Esophagus squamous epithelium (tissue), 5 donors: ENCODE results near the gene CLCNKB. TPM values are rescaled to one million over a fixed set of nuclear protein-coding genes. Genes with fewer than 3 reads are reported as not detected.
A peak's percentile ranks its signal among the peaks of the same experiment; 100 is the strongest.
"Not testable (repeated sequence)": the region's sequence is repeated elsewhere in the genome, so short reads cannot be mapped to it uniquely, and the experiment has no call there.

Source experiments
- DNase-seq: peaks from one replicate; lab custom pipeline; 2025; lab: John Stamatoyannopoulos, UW
- H3K27ac ChIP-seq, 4 donors: fragments of 200-600 bp; sonication (generic); one replicate each; pipeline ENCODE4 v1.5.1; 2016 to 2019; ENCODE audit warnings: mild to moderate bottlenecking in 1 of 4
- H3K27me3 ChIP-seq, 4 donors: fragments of 200-600 bp; sonication (generic); 1 replicate in 3 of 4; 2 replicates in 1 of 4; pipeline versions ENCODE4 v1.5.1 to v1.6.0; 2017 to 2021; ENCODE audit warnings: antibody characterized with exemption in 1 of 4
- H3K36me3 ChIP-seq, 3 donors: fragments of 200-600 bp; sonication (generic); one replicate each; pipeline ENCODE4 v1.5.1; 2016 to 2019
- H3K4me1 ChIP-seq, 3 donors: fragments of 200-600 bp; sonication (generic); one replicate each; pipeline ENCODE4 v1.5.1; 2017 to 2019
- H3K4me3 ChIP-seq, 4 donors: fragments of 200-600 bp; sonication (generic); 1 replicate in 3 of 4; 2 replicates in 1 of 4; pipeline ENCODE4 v1.5.1; 2016 to 2019; ENCODE audit warnings: mild to moderate bottlenecking in 2 of 4, moderate library complexity in 1 of 4
- H3K9me3 ChIP-seq, 3 donors: fragments of 200-600 bp; sonication (generic); one replicate each; pipeline ENCODE4 v1.5.1; 2016 to 2019
- POLR2A ChIP-seq, 4 donors: fragments of 450-650 bp; IDR thresholded peaks; one replicate each; pipeline ENCODE4 v1.6.1; 2017; ENCODE audit warnings: antibody characterized with exemption in 4 of 4, mild to moderate bottlenecking in 4 of 4, moderate library complexity in 3 of 4
- WGBS, 2 donors: methylation state at CpG; one replicate each; pipeline ENCODE4 v1.1.5; 2018; 5-methylcytosine and 5-hydroxymethylcytosine counted together
- intact Hi-C: fragments of 100-400 bp; cut with DNase I; formaldehyde crosslinking; loops from one replicate; pipeline ENCODE4 v1.15.0; 2022
- total RNA-seq, 4 donors: library from RNA; depleted of rRNA; stranded (reverse); fragments of >200 nt; gene quantifications; one replicate each; pipeline ENCODE4 v1.1.0, GENCODE V29; 2016
- TF ChIP-seq, protein P1 (sequence below), 6 experiments: fragments of 450-650 bp in 4 of 6; fragments of 200-600 bp in 2 of 6; sonication (generic) in 2 of 6; IDR thresholded peaks; one replicate each; pipeline ENCODE4 v1.5.1; 2016 to 2019; ENCODE audit warnings: antibody characterized with exemption in 6 of 6, mild to moderate bottlenecking in 4 of 6, moderate library complexity in 4 of 6
- donor health status: DM: yes; HTN: yes; CAD: no.

The CLCNKB gene
- total RNA-seq, 4 donors from 2014 or later, result not detected

DNA sequence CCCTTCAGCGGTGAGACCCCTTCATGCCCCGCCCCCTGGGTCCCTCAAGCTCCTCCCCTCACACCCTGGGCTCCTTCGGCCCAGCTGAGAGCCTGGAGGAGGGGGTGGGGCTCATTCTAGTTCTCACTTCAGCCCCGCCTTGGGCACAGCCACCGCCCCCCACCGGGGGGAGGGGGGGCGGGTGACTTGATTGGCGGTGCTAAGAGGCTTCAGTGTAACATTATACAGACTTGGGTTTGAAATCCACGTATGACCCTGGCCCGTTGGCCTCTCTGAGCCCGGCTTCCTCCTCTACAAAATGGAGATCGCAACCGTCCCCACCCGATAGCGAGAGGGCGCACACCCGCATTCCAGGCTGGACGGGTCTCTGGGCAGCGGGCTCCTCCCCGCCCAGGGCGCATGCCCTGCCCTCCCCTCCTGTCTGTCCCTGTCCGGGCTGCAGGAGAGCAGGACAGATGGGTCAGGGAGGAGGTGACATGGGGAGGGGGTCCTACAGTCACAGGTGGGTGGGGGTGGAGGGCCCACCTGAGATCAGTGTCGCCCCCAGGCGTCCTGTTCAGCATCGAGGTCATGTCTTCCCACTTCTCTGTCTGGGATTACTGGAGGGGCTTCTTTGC is 5.1 kb downstream of the CLCNKB start:
- H3K9me3 ChIP-seq, result no peaks in the 10 kb centered on the region
- WGBS, 2 donors, result 9 to 26% methylated on average over 3 to 8 of the region's 25 CpGs
- no peaks in the 10 kb centered on the region for H3K36me3 ChIP-seq
- H3K4me3 ChIP-seq, result peak overlapping the region; percentile 11 to 65 (median 46)
- DNase-seq, result no peak
- H3K27me3 ChIP-seq, result peaks cover 0 to 8% (median 0%) of the 10 kb centered on the region in 4 donors
- peak overlapping the region in 1 of 4 donors; percentile 31 for H3K27ac ChIP-seq
- TF ChIP-seq, protein P1, sequence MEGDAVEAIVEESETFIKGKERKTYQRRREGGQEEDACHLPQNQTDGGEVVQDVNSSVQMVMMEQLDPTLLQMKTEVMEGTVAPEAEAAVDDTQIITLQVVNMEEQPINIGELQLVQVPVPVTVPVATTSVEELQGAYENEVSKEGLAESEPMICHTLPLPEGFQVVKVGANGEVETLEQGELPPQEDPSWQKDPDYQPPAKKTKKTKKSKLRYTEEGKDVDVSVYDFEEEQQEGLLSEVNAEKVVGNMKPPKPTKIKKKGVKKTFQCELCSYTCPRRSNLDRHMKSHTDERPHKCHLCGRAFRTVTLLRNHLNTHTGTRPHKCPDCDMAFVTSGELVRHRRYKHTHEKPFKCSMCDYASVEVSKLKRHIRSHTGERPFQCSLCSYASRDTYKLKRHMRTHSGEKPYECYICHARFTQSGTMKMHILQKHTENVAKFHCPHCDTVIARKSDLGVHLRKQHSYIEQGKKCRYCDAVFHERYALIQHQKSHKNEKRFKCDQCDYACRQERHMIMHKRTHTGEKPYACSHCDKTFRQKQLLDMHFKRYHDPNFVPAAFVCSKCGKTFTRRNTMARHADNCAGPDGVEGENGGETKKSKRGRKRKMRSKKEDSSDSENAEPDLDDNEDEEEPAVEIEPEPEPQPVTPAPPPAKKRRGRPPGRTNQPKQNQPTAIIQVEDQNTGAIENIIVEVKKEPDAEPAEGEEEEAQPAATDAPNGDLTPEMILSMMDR (IDR thresholded peaks at IDR 0.05), result no peak
- no peak for TF ChIP-seq POLR2A (IDR thresholded peaks at IDR 0.05)
- intact Hi-C loops, result no loop called here
- H3K4me1 ChIP-seq, result peaks cover 6 to 12% (median 7%) of the 10 kb centered on the region in 3 donors

DNA sequence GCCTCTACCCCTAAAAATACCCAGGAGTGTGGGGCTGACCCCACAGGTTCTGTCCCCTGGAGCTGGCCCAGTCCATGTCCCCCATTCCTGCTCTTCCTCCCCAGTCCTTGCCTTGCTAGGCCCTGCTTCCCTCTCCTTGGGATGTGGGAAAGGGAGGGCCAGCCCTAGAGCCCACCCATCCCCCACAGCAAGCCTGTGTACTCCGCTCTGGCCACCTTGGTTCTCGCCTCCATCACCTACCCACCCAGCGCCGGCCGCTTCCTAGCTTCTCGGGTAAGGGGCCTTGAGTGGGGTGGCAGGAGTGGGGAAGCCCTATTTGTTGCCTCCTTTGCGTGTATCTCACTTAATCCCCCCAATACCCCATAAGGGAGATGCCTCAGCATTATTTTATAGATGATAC is 6.7 kb downstream of the CLCNKB start:
- intact Hi-C loops, result loop anchor here (10.0 kb wide), 1 partner anchor 46 kb away; the partner anchor contains the start of gene SRARP

DNA sequence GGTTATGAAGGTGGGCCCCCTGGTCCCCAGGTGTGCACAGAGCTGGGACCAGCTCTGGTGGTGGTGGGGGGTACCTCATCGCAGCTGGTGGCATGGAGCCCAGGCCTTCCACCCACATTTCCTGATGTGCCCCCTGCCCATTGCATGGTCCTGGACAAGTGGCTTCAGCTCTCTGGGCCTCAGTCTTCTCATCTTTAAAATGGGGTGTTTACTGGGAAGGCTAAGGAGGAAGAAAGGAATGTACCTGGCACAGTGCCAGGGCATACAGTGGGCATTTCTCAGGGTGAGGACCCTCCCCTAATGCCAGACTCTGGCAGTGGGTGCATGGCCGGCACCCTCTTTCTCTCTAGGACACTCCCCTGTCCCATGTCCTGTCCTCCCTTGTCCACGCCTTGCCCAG is 7.5 kb downstream of the CLCNKB start:
- intact Hi-C loops, result loop anchor here (10.0 kb wide), 1 partner anchor 46 kb away; the partner anchor contains the start of gene SRARP
- DNase-seq, result no peak
- 79 to 83% methylated on average over 2 to 3 of the region's 3 CpGs for WGBS, 2 donors

More for the DNA sequence above, 6.7 kb downstream of the CLCNKB start:
- Histone ChIP-seq H3K4me1 (peaks cover 6 to 12% (median 7%) of the 10 kb centered on the region in 3 donors), H3K36me3 (no peaks in the 10 kb centered on the region), H3K9me3 (no peaks in the 10 kb centered on the region), H3K27ac (no peak overlapping the region), H3K27me3 (peaks cover 0 to 8% (median 0%) of the 10 kb centered on the region in 4 donors), H3K4me3 (no peak overlapping the region)
- 76 to 82% methylated on average over 5 to 6 of the region's 7 CpGs for WGBS, 2 donors
- no peak for TF ChIP-seq POLR2A (IDR thresholded peaks at IDR 0.05)
- TF ChIP-seq, protein P1 (IDR thresholded peaks at IDR 0.05), result no peak
- DNase-seq, result no peak

DNA sequence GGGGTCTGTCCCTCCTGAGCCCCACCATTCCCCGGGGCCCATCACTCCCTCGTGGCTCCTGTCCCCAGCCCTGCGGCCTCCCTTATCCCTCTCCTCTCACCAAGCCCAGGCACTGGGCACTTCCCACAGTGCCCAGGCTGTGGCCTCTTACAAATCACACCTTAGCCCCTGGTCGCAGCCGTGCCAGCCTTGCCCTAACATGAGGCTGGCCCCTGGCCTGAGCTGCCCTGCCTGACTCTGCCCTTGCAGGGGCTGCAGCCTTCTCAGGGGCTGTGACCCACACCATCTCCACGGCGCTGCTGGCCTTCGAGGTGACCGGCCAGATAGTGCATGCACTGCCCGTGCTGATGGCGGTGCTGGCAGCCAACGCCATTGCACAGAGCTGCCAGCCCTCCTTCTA is 8.4 kb downstream of the CLCNKB start:
- not testable (repeated sequence) for H3K9me3 ChIP-seq, H3K4me3 ChIP-seq, H3K27me3 ChIP-seq, H3K36me3 ChIP-seq, DNase-seq, H3K27ac ChIP-seq
- intact Hi-C loops, result loop anchor here (10.0 kb wide), 1 partner anchor 47 kb away; the partner anchor contains the start of gene SRARP
- 80% methylated on average over 3 of the region's 12 CpGs; no CpG with 5 or more reads in 1 of the 2 donors for WGBS, 2 donors
- H3K4me1 ChIP-seq, result peaks cover 7 to 22% (median 11%) of the 10 kb centered on the region in 3 donors

More for the DNA sequence above, 7.5 kb downstream of the CLCNKB start:
- H3K36me3 ChIP-seq, result no peaks in the 10 kb centered on the region
- peaks cover 7 to 17% (median 10%) of the 10 kb centered on the region in 3 donors for H3K4me1 ChIP-seq
- no peaks in the 10 kb centered on the region for H3K9me3 ChIP-seq
- peaks cover 0 to 8% (median 0%) of the 10 kb centered on the region in 4 donors for H3K27me3 ChIP-seq
- no peak for TF ChIP-seq POLR2A (IDR thresholded peaks at IDR 0.05)
- TF ChIP-seq, protein P1 (IDR thresholded peaks at IDR 0.05), result no peak
- H3K4me3 ChIP-seq, result no peak overlapping the region
- no peak overlapping the region for H3K27ac ChIP-seq

DNA sequence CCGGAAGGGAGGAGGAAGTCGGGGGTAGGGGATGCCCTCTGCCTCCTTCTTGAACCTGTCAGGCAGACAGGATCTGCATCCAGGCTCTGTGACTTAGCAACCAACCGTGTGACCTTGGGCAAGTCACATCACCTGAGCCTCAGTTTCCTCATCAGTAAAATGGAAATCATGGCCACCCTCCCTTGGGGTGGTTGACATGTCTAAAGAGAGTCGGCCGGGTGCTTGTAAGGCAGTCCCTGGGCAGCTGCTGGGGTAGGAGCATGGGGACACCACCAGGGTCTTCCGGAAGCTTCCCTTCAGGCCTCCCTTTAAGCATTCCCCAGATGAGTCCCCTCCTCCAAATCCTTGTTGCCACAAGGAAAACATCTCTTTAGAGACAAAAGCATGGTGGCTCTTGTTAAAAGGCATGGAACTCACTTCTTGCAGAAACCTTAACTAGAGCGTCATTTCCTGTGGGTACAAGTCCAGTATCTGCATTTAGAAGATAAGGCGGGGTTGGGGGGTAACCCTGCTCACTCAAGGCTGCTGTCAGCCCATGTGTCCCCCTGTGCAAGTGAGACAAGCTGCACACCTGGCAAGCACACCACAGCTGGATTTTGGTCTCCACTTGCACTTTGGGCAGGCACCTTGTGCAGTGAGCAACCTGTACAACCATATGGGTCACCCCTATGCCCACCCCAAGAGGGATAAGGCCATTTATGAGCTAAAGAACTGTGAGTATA is 10.4 kb downstream of the CLCNKB start:
- peaks cover 2 to 12% (median 6%) of the 10 kb centered on the region in 3 donors for H3K4me1 ChIP-seq
- no peak for TF ChIP-seq POLR2A (IDR thresholded peaks at IDR 0.05)
- TF ChIP-seq, protein P1 (IDR thresholded peaks at IDR 0.05), result no peak
- intact Hi-C loops, result loop anchor here (10.0 kb wide), 1 partner anchor 49 kb away; the partner anchor contains the start of gene SRARP
- no peak overlapping the region for H3K4me3 ChIP-seq
- H3K9me3 ChIP-seq, result no peaks in the 10 kb centered on the region
- H3K27me3 ChIP-seq, result peaks cover 0 to 3% (median 0%) of the 10 kb centered on the region in 4 donors
- no peak for DNase-seq
- no peaks in the 10 kb centered on the region for H3K36me3 ChIP-seq
- WGBS, 2 donors, result 74 to 86% methylated on average over 3 of the region's 8 CpGs
- H3K27ac ChIP-seq, result no peak overlapping the region
